HG02571 (cell line): ENCODE results near the gene ELOB.

Experiments used
- ATAC-seq: cut with Tn5 transposase; IDR thresholded peaks from one replicate; pipeline ENCODE4 v1.9.1; 2021; ENCODE audit warnings: mild to moderate bottlenecking, moderate library complexity; ENCODE audit not compliant: unreplicated experiment

ELOB gene

GRCh38 chr16:2811703-2812471 lies 34.8 kb upstream of the ELOB start:
- ATAC-seq = no peak

GRCh38 chr16:2810651-2811050 lies 33.6 kb upstream of the ELOB start:
- no peak for ATAC-seq

- ATAC-seq = no peak
Measured at GRCh38 chr16:2809149-2809760, 32.2 kb upstream of the ELOB start.

DNA sequence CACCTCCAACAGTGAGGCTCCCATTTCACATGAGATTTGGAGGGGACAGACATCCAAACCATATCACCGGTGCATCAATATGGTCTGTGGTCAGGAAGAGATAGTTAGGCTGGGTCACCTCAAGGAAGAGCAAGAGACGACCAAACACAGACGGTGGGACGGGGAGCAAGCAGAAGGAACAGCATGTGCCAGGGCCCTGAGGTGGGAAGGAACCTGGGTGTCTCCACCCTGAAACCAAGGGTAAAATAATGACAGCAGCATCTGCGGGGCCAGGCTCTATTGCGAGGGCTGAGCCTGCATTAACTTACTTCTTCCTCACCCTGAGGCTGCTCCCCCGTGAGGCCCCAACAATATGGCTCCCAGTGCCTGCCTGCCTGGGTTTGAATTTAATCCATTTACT lies 31.1 kb upstream of the ELOB start:
- no peak for ATAC-seq

- ATAC-seq = no peak
Measured at GRCh38 chr16:2806286-2806685, 29.2 kb upstream of the ELOB start.

GRCh38 chr16:2804728-2805127 lies 27.6 kb upstream of the ELOB start:
- no peak for ATAC-seq

DNA sequence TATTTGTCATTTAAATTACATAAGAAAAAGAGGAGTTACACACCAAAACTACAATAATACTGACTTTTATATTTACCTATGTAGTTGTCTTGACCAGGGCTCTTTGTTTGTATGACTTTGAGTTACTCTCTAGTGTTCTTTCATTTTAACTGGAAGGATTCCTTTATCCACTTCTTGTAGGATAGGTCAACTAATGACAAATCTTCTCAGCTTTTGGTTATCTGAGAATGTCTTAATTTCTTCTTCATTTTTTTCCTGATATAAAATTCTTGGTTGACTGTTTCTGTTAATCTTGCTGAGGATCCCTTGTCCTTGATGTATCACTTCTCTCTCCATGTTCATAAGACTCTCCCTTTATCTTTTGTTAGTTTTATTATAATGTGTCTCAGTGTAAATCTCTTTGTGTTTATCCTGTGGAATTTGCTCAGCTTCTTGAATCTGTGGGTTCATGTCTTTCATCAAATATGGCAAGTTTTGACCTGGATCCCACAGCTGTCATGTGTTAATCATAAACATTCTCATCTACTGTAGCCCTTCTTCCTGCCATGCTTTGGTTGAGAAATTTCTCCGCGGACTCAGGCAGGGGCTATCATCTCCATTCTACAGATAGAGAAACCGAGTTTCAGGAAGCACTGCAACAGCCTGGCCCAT lies 26.6 kb upstream of the ELOB start:
- ATAC-seq = no peak

- ATAC-seq = no peak
Measured at GRCh38 chr16:2799859-2800226, 22.8 kb upstream of the ELOB start.

GRCh38 chr16:2799205-2799858 lies 22.3 kb upstream of the ELOB start:
- ATAC-seq = no peak

- no peak for ATAC-seq
Measured at GRCh38 chr16:2798723-2799204, 21.7 kb upstream of the ELOB start.

- no peak for ATAC-seq
Measured at GRCh38 chr16:2795395-2796143, 18.5 kb upstream of the ELOB start.

DNA sequence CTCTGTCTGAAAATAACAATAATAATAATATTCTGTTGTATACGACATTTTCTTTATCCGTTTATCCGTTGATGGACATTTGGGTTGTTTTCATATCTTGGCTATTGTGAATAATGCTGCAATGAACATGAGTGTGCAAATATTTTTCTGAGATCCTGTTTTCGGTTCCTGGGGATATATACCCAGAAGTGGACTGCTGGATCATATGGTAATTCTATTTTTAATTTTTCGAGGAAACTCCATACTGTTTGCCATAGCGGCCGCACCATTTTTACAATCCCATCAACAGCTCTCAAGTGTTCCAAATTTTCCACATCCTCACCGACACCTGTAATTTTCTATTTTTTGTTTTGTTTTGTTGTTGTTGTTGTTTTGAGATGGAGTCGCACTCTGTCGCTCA lies 15.9 kb upstream of the ELOB start:
- ATAC-seq = no peak

- ATAC-seq = no peak
Measured at GRCh38 chr16:2791174-2791573, 14.1 kb upstream of the ELOB start.

DNA sequence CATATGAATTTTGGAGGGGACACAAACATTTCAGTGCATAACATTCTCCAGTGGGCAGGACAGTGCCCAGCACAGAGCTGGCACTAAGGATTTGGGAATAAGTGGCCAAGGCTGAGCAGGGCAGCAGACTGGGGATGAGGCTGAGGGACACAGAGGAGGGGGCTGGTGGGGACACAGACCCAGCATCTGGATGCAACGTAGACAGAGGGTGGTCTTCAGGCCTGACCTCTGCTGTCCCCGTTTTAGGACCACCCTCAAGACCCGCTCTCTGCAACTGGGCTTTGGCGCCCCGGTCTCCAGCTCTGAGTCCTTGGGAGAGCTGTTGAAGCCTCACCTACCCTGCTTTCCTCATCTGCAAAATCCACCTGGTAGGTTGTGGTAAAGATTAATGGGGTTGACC lies 13.6 kb upstream of the ELOB start:
- ATAC-seq = no peak

DNA sequence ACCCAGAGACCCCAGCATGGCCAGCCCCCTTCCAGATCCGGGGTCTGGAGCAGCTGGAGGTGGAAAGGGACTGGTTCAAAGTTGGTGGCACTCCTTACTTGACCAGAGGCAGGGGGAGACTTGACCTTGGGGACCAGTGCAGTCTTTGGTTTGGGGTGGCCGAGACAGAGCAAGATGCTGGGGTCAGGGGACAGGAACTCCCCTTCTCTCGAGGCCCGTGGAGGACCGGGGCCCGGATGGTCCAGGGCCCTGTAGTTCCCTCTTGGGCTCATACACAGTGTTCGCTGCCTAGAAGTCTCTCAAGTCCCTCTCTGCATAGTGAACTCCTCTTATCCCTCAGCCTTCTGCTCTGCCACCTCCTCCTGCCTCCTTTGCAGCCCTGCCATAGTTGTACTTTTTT lies 10.9 kb upstream of the ELOB start:
- ATAC-seq = no peak

DNA sequence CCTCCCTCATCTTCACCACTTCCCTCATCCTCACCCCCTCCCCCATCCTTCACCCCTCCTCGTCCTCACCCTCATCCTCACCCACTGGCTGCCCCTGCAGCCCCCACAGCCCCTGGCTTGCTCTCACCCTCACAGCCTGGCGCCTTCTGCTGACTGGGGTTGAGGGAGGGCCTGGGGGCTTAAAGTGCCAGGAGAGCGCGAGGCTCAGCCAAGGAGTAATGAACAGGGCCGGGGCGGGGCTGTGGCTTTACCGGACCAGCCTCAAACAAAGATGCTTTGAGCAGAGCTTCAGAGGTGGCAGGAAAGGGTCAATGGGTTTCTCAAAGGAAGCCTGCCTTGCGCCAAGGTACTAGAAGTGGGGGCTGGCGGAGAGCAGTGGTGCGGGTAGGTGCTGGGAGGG lies 10.3 kb upstream of the ELOB start, which contains the start of gene PRSS33:
PRSS33 (minus strand) TSS at position 155 of the 400 bp plus-strand sequence. CDS start 1,013 bp downstream, outside the sequence.
- no peak for ATAC-seq

DNA sequence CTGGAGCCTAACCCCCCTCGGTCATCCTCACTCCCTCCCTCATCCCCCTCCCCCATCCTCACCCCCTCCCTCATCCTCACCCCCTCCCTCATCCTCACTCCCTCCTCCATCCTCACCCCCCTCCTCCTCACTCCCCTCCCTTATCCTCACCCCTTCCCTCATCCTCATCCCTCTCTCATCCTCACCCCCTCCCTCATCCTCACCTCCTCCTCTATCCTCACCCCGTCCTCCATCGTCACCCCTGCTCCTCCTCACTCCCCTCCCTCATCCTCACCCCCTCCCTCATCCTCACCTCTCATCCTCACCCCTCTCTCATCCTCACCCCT lies 9.7 kb upstream of the ELOB start:
- ATAC-seq = no peak

DNA sequence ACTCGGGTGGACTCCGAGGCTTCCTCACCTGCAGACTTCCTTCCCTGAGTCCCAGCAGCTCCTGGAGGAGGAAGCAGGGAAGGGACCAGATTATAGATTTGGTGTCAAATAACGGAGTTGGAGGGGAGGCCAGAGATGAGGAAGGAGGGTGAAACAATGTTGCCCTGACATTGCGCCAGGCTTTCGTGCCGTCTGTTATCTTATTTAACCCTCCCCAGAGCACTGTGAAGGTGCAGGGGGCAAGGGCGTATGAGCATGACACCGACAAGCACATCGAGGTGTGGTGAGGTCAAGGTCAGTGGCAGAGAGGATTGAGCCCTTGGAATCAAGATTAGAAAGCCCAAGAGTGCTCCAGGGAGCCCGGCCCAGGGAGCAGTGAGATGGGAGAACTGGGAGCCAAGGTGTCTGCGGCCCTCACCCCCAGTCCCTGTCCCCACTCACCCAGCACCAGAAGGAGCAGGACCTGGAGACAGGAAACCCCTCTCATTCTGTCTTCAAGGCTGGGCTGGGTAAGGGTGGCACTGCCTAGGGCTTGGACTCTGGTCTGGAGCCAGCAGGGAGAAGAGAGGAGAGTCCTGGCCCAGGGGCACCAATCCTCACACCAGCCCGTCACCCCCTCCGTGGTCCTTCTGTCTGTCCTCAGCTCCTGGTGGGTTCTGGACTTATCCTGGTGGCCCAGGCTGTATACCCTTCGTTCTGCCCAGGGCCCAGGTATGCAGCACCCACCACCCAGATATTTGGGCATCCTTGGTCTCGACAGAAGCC lies 9.2 kb upstream of the ELOB start:
- ATAC-seq = no peak

DNA sequence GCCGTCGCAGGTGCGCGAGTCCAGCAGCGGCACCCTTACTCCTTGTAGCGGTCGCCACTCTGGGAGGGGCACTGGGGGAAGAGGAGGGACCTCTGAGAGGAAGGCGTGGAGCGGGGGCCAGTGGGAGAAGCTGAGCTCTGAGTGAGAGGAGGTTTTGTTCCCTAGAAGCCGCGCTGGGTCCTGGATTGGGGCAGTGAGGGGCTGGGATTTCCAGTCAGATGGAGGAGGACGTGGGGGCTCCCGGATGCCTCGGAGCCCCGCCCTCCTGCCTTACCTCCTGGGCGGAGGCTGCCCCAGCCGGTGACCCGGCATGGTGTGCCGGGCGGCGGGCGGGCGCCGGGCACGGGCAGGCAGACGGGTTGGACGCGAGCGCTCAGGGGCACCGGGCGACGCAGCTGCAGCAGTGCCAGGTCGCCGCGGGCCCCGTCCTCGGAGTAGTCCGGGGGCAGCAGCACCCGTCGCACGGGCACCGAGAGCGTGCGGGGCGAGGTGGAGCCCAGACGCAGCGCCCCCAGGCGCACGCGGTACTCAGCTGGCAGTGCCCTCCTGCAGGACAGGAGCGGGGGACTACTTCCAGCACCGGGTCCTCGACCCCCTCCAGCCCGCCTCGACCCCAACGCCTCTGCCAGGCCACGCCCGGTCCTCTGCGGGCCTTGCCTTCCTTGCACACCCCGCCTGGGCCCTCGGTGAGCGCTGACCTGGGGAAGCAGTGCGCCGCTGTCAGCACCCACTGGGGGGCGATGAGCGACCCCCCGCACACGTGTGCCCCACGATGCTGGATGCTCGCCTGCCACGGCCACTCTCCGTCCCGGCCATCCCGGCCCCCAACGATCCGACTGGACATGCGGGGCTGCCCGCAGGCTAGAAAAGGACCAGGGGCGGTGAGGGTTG lies 8.3 kb upstream of the ELOB start:
- no peak for ATAC-seq
